HAP-1 (cell line): ENCODE measurements around the gene NKAIN2.

Source experiments
- DNase-seq, 2 experiments: peaks; one replicate each; pipeline ENCODE4 v3.0.0-alpha.2; 2016 to 2020; ENCODE audit warnings: low spot score in 2 of 2
- H3K27me3 ChIP-seq: fragments of 250-450 bp; sonication (Bioruptor Pico); 2 replicates; pipeline ENCODE4 v1.5.1; 2020; ENCODE audit warnings: low read depth, mild to moderate bottlenecking, moderate library complexity
- H3K36me3 ChIP-seq: fragments of 250-450 bp; sonication (Bioruptor Pico); replicated peaks from 2 replicates; pipeline ENCODE4 v1.5.1; 2020; ENCODE audit warnings: mild to moderate bottlenecking
- H3K4me1 ChIP-seq: fragments of 250-450 bp; sonication (Bioruptor Pico); 2 replicates; pipeline ENCODE4 v1.5.1; 2020; ENCODE audit warnings: mild to moderate bottlenecking
- H3K4me3 ChIP-seq: fragments of 250-450 bp; sonication (Bioruptor Pico); 2 replicates; pipeline ENCODE4 v1.5.1; 2020; ENCODE audit warnings: mild to moderate bottlenecking, moderate library complexity
- H3K9me3 ChIP-seq: fragments of 250-450 bp; sonication (Bioruptor Pico); 2 replicates; pipeline ENCODE4 v1.5.1; 2020; ENCODE audit warnings: mild to moderate bottlenecking, moderate library complexity
- in situ Hi-C: fragments of 300-500 bp; cut with MboI; formaldehyde crosslinking; loops from 3 replicates; pipeline ENCODE4 v1.14.3; 2020; ENCODE audit warnings: low sequenced_read_pairs, inconsistent platforms, mixed read lengths

The NKAIN2 gene

GRCh38 chr6:124055395-124055794 is 251.7 kb downstream of the NKAIN2 start:
- Histone ChIP-seq H3K4me1 (no peaks in the 10 kb centered on the region), H3K36me3 (no peaks in the 10 kb centered on the region), H3K9me3 (no peaks in the 10 kb centered on the region), H3K27me3 (peaks cover 2% of the 10 kb centered on the region; the same call in 1 of the 2 replicates), H3K4me3 (no peak overlapping the region)
- in situ Hi-C loops = no loop called here
- no peak for DNase-seq

GRCh38 chr6:124055963-124056362 is 252.3 kb downstream of the NKAIN2 start:
- Histone ChIP-seq H3K9me3 (no peaks in the 10 kb centered on the region), H3K27me3 (peaks cover 2% of the 10 kb centered on the region; the same call in 1 of the 2 replicates), H3K4me3 (no peak overlapping the region), H3K36me3 (no peaks in the 10 kb centered on the region), H3K4me1 (no peaks in the 10 kb centered on the region)
- in situ Hi-C loops = no loop called here
- no peak for DNase-seq

GRCh38 chr6:124056407-124057334 is 253.0 kb downstream of the NKAIN2 start:
- H3K36me3 ChIP-seq = no peaks in the 10 kb centered on the region
- no peak for DNase-seq

GRCh38 chr6:124057461-124057860 is 253.8 kb downstream of the NKAIN2 start:
- in situ Hi-C loops = no loop called here
- DNase-seq = no peak
- Histone ChIP-seq H3K4me1 (no peaks in the 10 kb centered on the region), H3K36me3 (no peaks in the 10 kb centered on the region), H3K4me3 (no peak overlapping the region), H3K27me3 (peaks cover 2% of the 10 kb centered on the region; the same call in 1 of the 2 replicates), H3K9me3 (no peaks in the 10 kb centered on the region)

More at GRCh38 chr6:124056407-124057334, 253.0 kb downstream of the NKAIN2 start:
- no peak overlapping the region for H3K4me3 ChIP-seq
- H3K4me1 ChIP-seq = no peaks in the 10 kb centered on the region
- in situ Hi-C loops = no loop called here
- H3K9me3 ChIP-seq = no peaks in the 10 kb centered on the region
- H3K27me3 ChIP-seq = peaks cover 2% of the 10 kb centered on the region; the same call in 1 of the 2 replicates

- no peaks in the 10 kb centered on the region for H3K4me1 ChIP-seq
- H3K36me3 ChIP-seq = no peaks in the 10 kb centered on the region
- in situ Hi-C loops = no loop called here
- no peak overlapping the region for H3K4me3 ChIP-seq
- H3K9me3 ChIP-seq = no peaks in the 10 kb centered on the region
- H3K27me3 ChIP-seq = no peaks in the 10 kb centered on the region
- DNase-seq = no peak
These were observed 260.9 kb downstream of the NKAIN2 start for GRCh38 chr6:124064317-124065113.

- Histone ChIP-seq H3K36me3 (no peaks in the 10 kb centered on the region), H3K4me3 (no peak overlapping the region), H3K9me3 (no peaks in the 10 kb centered on the region), H3K27me3 (peaks cover 4% of the 10 kb centered on the region), H3K4me1 (no peaks in the 10 kb centered on the region)
- DNase-seq = no peak
- in situ Hi-C loops = no loop called here
These were observed 262.6 kb downstream of the NKAIN2 start for GRCh38 chr6:124066269-124066668.

- H3K36me3 ChIP-seq = no peaks in the 10 kb centered on the region
- no peaks in the 10 kb centered on the region for H3K4me1 ChIP-seq
- no peak overlapping the region for H3K4me3 ChIP-seq
- peaks cover 4% of the 10 kb centered on the region for H3K27me3 ChIP-seq
- in situ Hi-C loops = no loop called here
- no peaks in the 10 kb centered on the region for H3K9me3 ChIP-seq
- no peak for DNase-seq
These were observed 263.4 kb downstream of the NKAIN2 start for GRCh38 chr6:124066946-124067552.

- H3K27me3 ChIP-seq = peaks cover 10% of the 10 kb centered on the region
- in situ Hi-C loops = no loop called here
These were observed 265.7 kb downstream of the NKAIN2 start for GRCh38 chr6:124069230-124069950.

GRCh38 chr6:124073021-124073420 is 269.4 kb downstream of the NKAIN2 start:
- peaks cover 10% of the 10 kb centered on the region for H3K27me3 ChIP-seq
- in situ Hi-C loops = no loop called here
- H3K36me3 ChIP-seq = no peaks in the 10 kb centered on the region
- H3K4me3 ChIP-seq = no peak overlapping the region
- H3K4me1 ChIP-seq = no peaks in the 10 kb centered on the region
- H3K9me3 ChIP-seq = no peaks in the 10 kb centered on the region
- DNase-seq = no peak

More at GRCh38 chr6:124069230-124069950, 265.7 kb downstream of the NKAIN2 start:
- Histone ChIP-seq H3K9me3 (no peaks in the 10 kb centered on the region), H3K4me3 (no peak overlapping the region), H3K4me1 (no peaks in the 10 kb centered on the region), H3K36me3 (no peaks in the 10 kb centered on the region)
- DNase-seq = no peak

- no peak overlapping the region for H3K4me3 ChIP-seq
- H3K4me1 ChIP-seq = no peaks in the 10 kb centered on the region
- DNase-seq = no peak
- in situ Hi-C loops = no loop called here
- no peaks in the 10 kb centered on the region for H3K9me3 ChIP-seq
- peaks cover 10% of the 10 kb centered on the region for H3K27me3 ChIP-seq
- no peaks in the 10 kb centered on the region for H3K36me3 ChIP-seq
These were observed 270.3 kb downstream of the NKAIN2 start for GRCh38 chr6:124073820-124074587.

- Histone ChIP-seq H3K4me3 (no peak overlapping the region), H3K27me3 (peaks cover 10% of the 10 kb centered on the region), H3K36me3 (no peaks in the 10 kb centered on the region), H3K9me3 (no peaks in the 10 kb centered on the region), H3K4me1 (no peaks in the 10 kb centered on the region)
- DNase-seq = no peak
- in situ Hi-C loops = no loop called here
These were observed 270.9 kb downstream of the NKAIN2 start for GRCh38 chr6:124074606-124075005.

- Histone ChIP-seq H3K4me3 (no peak overlapping the region), H3K27me3 (peaks cover 6% of the 10 kb centered on the region), H3K36me3 (no peaks in the 10 kb centered on the region), H3K4me1 (no peaks in the 10 kb centered on the region), H3K9me3 (no peaks in the 10 kb centered on the region)
- DNase-seq = no peak
- in situ Hi-C loops = no loop called here
These were observed 272.8 kb downstream of the NKAIN2 start for GRCh38 chr6:124076336-124077048.
